ENCODE data around the gene GPRASP1. TPM values are rescaled to one million over a fixed set of nuclear protein-coding genes. Genes with fewer than 3 reads are reported as not detected.
"Not testable (repeated sequence)": the region's sequence is repeated elsewhere in the genome, so short reads cannot be mapped to it uniquely, and the experiment has no call there.

The GPRASP1 gene, protein sequence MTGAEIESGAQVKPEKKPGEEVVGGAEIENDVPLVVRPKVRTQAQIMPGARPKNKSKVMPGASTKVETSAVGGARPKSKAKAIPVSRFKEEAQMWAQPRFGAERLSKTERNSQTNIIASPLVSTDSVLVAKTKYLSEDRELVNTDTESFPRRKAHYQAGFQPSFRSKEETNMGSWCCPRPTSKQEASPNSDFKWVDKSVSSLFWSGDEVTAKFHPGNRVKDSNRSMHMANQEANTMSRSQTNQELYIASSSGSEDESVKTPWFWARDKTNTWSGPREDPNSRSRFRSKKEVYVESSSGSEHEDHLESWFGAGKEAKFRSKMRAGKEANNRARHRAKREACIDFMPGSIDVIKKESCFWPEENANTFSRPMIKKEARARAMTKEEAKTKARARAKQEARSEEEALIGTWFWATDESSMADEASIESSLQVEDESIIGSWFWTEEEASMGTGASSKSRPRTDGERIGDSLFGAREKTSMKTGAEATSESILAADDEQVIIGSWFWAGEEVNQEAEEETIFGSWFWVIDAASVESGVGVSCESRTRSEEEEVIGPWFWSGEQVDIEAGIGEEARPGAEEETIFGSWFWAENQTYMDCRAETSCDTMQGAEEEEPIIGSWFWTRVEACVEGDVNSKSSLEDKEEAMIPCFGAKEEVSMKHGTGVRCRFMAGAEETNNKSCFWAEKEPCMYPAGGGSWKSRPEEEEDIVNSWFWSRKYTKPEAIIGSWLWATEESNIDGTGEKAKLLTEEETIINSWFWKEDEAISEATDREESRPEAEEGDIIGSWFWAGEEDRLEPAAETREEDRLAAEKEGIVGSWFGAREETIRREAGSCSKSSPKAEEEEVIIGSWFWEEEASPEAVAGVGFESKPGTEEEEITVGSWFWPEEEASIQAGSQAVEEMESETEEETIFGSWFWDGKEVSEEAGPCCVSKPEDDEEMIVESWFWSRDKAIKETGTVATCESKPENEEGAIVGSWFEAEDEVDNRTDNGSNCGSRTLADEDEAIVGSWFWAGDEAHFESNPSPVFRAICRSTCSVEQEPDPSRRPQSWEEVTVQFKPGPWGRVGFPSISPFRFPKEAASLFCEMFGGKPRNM (N-terminal part only)
- 0.13 and 0.23 TPM in 2 replicates for total RNA-seq (2014; rRNA removed; shearing (Covaris generic))

GRCh38 chrX:102651242-102652011, at the start of gene GPRASP1:
TSS of gene GPRASP1 (plus strand) at chrX:102651483. CDS start at chrX:102653914, 2,431 bp downstream.
- no peak for DNase-seq (ENCODE audit: low spot score)

DNA sequence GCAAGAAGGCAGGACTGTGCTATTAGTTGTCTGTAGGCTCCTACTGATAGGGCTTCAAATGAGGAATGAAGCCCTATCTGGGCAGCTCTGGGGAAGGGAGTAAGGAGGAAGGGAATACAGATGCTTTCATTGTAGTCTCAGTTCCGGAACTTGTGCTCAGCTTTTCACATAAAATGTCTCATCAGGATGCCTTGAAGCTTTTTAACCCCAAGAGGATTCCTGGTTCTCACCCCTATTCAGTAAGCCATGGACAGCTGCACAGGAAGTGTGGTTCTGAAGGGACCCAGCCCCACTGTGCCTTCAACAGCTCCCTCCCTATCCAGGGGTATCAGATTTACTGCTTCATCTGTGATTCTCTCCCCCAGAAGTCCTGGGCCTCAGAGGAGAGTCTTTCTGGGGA, 47.0 kb upstream of the GPRASP1 start:
- no peak for DNase-seq (ENCODE audit: low spot score)

GRCh38 chrX:102606115-102606514, 45.2 kb upstream of the GPRASP1 start:
- DNase-seq (ENCODE audit: low spot score) = no peak

DNA sequence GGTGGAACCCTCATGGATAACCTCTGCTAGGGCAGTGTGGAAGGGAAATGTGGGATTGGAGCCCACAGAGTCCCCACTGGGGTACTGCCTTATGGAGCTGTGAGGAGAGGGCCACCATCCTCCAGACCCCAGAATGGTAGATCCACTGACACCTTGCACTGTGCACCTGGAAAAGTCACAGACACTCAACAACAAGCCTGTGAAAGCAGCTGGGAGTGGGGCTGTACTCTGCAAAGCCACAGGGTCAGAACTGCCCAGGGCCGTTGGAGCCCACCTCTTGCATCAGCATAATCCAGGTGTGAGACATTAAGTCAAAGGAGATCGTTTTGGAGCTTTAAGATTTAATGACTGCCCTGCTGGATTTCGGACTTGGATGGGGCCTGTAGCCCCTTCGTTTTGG, 40.4 kb upstream of the GPRASP1 start:
- no peak for DNase-seq (ENCODE audit: low spot score)

- DNase-seq (ENCODE audit: low spot score) = no peak
These were observed 27.2 kb upstream of the GPRASP1 start for GRCh38 chrX:102624105-102624504.

- DNase-seq (ENCODE audit: low spot score) = no peak
These were observed 23.6 kb upstream of the GPRASP1 start for GRCh38 chrX:102627640-102628039.

DNA sequence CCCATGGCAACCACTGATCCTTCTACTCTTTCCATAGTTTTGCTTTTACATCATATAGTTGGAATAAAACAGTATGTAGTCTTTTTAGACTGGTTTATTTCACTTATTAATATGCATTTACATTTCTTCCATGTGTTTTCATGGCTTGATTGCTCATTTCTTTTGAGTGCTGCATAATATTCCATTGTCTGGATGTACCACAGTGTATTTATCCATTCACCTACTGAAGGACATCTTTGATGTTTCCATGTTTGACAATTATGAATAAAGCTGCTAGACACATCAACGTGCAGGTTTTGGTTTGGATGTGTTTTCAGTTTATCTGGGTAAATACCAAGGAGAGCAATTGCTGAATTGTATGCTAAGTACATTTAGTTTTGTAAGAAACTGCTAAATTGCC, 13.7 kb upstream of the GPRASP1 start:
- DNase-seq (ENCODE audit: low spot score) = no peak

- no peak for DNase-seq (ENCODE audit: low spot score)
These were observed 411 bp upstream of the GPRASP1 start for GRCh38 chrX:102650903-102651241.

GRCh38 chrX:102652031-102652688, 877 bp downstream of the GPRASP1 start:
- DNase-seq (ENCODE audit: low spot score) = no peak

DNA sequence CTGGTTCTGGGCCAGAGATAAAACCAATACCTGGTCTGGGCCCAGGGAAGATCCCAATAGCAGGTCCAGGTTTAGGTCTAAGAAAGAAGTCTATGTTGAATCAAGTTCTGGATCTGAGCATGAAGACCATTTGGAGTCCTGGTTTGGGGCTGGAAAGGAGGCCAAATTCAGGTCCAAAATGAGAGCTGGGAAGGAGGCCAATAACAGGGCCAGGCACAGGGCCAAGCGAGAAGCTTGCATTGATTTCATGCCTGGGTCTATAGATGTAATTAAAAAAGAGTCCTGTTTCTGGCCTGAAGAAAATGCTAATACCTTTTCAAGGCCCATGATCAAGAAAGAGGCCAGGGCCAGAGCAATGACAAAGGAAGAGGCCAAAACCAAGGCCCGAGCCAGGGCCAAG, 3.4 kb downstream of the GPRASP1 start:
- no peak for DNase-seq (ENCODE audit: low spot score)

- DNase-seq (ENCODE audit: low spot score) = no peak
These were observed 7.3 kb downstream of the GPRASP1 start for GRCh38 chrX:102658556-102658955.

DNA sequence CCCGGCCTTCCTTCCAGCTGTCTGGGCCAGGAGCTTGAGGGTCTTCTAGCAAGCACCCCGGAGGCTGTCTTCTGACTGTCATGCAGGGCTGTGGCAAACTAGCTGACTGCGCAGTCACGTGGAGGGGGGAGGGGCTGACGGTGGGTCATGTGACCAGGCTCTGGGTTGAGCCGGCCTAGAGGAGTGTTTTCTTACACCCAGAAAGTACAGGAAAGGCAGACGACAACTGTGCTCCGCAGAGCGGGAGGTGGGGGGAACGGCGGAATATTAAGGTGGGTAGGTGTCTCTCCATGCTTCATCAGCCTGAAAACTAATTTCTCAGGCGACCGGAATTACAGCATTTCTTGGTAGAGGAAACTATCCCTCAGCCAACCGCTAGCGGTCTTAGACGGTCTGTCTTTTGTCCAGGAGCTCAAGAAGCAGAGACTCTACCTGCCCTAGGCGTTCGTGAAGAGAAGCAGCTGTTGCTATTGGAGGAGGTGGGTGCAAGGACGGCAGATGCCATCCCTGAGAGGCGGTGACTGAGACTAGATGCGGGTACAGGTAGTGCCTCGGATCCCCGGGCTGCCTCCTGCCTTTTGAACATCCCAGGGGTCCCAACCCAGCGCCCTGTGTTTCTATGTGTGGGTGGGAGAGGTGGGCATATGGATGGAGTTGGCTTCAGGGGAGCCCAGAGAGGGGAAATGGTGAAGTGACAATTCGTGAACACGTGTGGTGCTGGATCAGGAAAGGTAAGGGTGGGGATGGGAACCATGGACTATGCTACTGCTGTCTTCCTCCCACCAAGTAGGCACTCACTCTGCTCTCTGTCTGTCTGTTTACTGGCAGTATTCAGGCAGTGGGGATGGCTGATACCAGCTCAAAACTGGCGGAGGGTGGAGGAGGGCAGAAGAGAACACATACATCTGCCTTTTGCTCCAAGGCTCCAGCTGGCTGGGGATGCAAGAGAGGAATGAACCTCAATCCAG, 8.8 kb downstream of the GPRASP1 start:
- DNase-seq (ENCODE audit: low spot score) = no peak

GRCh38 chrX:102663820-102664219, 12.5 kb downstream of the GPRASP1 start:
- not testable (repeated sequence) for DNase-seq (ENCODE audit: low spot score)

DNA sequence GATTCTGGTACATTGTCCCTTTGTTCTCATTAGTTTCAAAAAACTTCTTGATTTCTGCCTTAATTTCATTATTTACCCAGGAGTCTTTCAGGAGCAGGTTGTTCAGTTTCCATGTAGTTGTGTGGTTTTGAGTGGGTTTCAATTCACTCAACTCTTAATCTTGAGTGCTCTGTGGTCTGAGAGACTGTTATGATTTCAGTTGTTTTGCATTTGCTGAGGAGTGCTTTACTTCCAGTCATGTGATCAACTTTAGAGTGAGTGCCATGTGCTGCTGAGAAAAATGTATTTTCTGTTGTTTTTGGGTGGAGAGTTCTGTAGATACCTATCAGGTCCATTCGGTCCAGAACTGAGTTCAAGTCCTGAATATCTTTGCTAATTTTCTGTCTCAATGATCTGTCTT, 15.8 kb downstream of the GPRASP1 start:
- DNase-seq (ENCODE audit: low spot score) = not testable (repeated sequence)

GRCh38 chrX:102669526-102669925, 18.2 kb downstream of the GPRASP1 start:
- DNase-seq (ENCODE audit: low spot score) = no peak

DNA sequence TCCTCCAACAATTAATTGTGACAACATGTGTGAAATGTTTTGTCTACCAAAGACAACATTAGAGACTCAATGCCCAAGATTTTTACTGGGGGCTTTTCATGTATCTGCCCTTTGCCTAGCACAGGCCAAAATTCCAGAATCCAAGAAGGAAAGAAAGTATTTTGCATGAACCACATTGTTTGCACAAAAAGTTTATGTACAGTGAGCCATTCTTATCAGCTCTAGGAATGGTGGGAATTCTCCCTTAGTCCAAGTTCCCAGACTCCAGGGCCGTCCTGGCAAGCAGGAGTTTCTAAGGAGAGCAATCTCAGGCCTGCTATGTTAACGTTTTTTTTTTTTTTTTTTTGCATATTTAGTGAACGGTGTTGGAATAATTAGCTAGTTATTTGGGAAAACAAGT, 21.6 kb downstream of the GPRASP1 start:
- DNase-seq (ENCODE audit: low spot score) = no peak

GRCh38 chrX:102677479-102677878, 26.2 kb downstream of the GPRASP1 start:
- not testable (repeated sequence) for DNase-seq (ENCODE audit: low spot score)

- no peak for DNase-seq (ENCODE audit: low spot score)
These were observed 33.7 kb downstream of the GPRASP1 start for GRCh38 chrX:102684772-102685520.

GRCh38 chrX:102694749-102695148, 43.5 kb downstream of the GPRASP1 start:
- DNase-seq (ENCODE audit: low spot score) = no peak

Data from HT-29 (cell line).